GM20000 (cell line): Measurements from ENCODE around the gene PRDM16.

Experiments used
- DNase-seq: peaks from one replicate; pipeline ENCODE4 v3.0.0; 2012; ENCODE audit warnings: low spot score
- TF ChIP-seq, protein P1 (sequence below): IDR thresholded peaks from 2 replicates; pipeline ENCODE4 v1.5.1; 2012; ENCODE audit warnings: mild to moderate bottlenecking, control low read depth; ENCODE audit errors: extremely low read depth, missing control alignments

PRDM16 gene

GRCh38 chr1:3089490-3089889, 20.5 kb downstream of the PRDM16 start:
- no peak for DNase-seq
- TF ChIP-seq, protein P1, sequence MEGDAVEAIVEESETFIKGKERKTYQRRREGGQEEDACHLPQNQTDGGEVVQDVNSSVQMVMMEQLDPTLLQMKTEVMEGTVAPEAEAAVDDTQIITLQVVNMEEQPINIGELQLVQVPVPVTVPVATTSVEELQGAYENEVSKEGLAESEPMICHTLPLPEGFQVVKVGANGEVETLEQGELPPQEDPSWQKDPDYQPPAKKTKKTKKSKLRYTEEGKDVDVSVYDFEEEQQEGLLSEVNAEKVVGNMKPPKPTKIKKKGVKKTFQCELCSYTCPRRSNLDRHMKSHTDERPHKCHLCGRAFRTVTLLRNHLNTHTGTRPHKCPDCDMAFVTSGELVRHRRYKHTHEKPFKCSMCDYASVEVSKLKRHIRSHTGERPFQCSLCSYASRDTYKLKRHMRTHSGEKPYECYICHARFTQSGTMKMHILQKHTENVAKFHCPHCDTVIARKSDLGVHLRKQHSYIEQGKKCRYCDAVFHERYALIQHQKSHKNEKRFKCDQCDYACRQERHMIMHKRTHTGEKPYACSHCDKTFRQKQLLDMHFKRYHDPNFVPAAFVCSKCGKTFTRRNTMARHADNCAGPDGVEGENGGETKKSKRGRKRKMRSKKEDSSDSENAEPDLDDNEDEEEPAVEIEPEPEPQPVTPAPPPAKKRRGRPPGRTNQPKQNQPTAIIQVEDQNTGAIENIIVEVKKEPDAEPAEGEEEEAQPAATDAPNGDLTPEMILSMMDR, result no peak

- DNase-seq, result no peak
- TF ChIP-seq, protein P1, result no peak
Measured at GRCh38 chr1:3091334-3091733, 22.3 kb downstream of the PRDM16 start.

DNA sequence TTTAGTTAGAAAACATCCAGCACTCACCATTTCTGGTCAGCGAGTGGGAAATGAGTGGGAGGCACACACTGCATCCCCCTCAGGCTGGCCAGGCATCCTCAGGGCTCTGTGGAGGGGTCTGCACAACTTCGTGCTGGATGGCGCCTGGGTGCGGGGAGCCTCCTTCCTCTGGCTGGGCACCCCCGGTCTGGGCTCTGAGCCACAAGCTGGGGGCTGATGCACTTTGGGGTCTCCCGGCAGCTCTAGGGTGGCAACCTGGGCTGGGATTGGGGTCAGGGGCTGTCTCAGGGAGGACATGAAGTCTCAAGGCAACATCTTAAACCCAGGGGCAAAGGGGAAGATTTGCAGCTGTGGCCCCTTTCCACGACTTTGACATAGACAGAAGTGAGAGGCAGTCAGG, 23.5 kb downstream of the PRDM16 start:
- TF ChIP-seq, protein P1, result no peak
- DNase-seq, result no peak

DNA sequence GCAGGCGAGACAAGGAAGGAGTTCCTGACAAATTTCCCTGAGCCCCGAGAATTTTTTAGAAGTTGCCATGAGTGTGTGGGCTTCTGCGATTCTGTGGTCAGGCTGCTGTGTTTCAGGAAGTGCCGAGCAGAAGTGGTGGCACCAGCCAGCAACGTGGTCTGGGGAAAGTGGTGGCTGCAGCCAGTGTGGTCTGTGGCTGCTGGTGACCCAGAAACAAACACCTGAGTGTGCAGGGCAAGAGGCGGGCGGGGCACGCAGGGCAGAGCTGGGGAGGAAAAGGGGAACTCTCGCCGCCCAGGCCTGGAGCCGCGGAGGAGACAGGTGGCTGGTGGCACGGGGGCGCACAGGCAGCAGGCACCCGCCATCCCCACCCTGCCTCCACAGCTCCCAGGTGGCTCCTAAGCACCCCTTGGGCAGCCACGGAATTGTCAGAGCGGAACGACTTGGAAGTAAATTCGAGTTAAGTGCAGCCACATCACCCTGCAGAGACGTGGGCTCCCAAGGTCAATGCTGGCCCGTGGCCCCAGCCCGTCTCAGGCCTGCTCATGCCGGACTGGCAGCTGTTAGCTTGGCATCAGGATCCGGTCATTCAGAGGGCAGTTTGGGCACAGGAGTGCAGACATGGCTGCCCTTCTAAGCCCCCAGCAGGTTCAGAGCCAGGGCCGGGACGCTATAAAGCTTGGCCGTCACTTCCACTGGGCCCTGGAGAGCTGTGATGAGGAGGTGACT, 25.1 kb downstream of the PRDM16 start:
- TF ChIP-seq, protein P1, result no peak
- no peak for DNase-seq

- TF ChIP-seq, protein P1, result no peak
- no peak for DNase-seq
Measured at GRCh38 chr1:3094863-3095780, 26.1 kb downstream of the PRDM16 start.

DNA sequence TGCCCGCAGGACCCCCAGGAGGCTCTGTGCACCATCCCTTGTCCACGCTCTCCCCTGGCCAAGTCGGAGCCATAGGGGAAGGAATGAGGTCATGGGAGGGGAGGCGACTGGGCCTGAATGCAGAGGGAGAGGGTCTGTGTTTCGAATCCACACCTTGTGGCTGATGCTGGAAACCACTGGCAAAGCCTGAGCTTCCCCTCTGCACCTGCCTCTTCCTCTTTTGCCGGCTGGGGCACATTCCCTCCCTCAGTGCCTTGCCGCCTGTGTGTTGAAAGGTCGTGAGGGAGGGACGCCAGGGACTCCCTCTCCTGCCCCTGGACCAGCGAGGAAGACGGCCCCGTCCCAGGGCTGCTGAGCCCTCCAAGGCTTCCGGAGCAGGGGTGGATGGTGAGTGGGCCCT, 27.3 kb downstream of the PRDM16 start:
- TF ChIP-seq, protein P1, result no peak
- DNase-seq, result no peak

- TF ChIP-seq, protein P1, result no peak
Measured at GRCh38 chr1:3097231-3097630, 28.2 kb downstream of the PRDM16 start.

More at GRCh38 chr1:3097231-3097630, 28.2 kb downstream of the PRDM16 start:
- DNase-seq, result no peak
